ENCODE measurements around the gene PHF21B. TPM values are rescaled to one million over a fixed set of nuclear protein-coding genes. Genes with fewer than 3 reads are reported as not detected.

PHF21B gene
- total RNA-seq, 2 experiments from 2014 or later, result not detected

DNA sequence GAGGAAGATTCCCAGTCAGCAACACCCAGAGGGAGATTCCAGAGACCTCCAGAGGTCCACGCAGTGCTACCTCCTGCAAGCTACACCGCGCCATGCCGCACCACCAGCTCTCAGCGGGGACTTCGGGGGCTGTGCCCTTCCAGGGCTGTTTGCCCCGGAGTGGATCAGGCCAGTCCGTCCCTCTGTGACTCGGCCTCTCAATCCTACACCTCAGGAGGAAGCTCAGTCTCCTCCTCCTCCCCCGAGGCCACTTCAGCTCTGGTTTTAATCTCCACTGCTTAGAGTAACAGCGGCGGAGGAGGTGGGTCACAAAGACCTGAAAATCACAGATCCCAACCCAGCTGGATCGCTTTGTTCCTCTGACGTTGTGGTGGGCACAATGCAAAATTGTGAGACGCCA, 68.6 kb downstream of the PHF21B start:
- ATAC-seq (ENCODE audit: low read depth) (no peak), DNase-seq (no peak)
- no peaks in the 10 kb centered on the region for H3K4me1 Mint-ChIP-seq
- H3K27me3 Mint-ChIP-seq, result peaks cover 2% of the 10 kb centered on the region
- H3K36me3 Mint-ChIP-seq, result no peaks in the 10 kb centered on the region
- POLR2A ChIA-PET, result no interaction called here
- H3K27ac Mint-ChIP-seq, result no peak overlapping the region
- H3K4me3 Mint-ChIP-seq, result no peak overlapping the region
- no peaks in the 10 kb centered on the region for H3K9me3 Mint-ChIP-seq

GRCh38 chr22:44940130-44940529, 69.7 kb downstream of the PHF21B start:
- Mint-ChIP-seq H3K36me3 (no peaks in the 10 kb centered on the region), H3K4me3 (no peak overlapping the region), H3K27ac (no peak overlapping the region), H3K4me1 (no peaks in the 10 kb centered on the region), H3K27me3 (peaks cover 2% of the 10 kb centered on the region), H3K9me3 (no peaks in the 10 kb centered on the region)
- no peak for ATAC-seq (ENCODE audit: low read depth)
- no peak for DNase-seq
- POLR2A ChIA-PET, result no interaction called here

DNA sequence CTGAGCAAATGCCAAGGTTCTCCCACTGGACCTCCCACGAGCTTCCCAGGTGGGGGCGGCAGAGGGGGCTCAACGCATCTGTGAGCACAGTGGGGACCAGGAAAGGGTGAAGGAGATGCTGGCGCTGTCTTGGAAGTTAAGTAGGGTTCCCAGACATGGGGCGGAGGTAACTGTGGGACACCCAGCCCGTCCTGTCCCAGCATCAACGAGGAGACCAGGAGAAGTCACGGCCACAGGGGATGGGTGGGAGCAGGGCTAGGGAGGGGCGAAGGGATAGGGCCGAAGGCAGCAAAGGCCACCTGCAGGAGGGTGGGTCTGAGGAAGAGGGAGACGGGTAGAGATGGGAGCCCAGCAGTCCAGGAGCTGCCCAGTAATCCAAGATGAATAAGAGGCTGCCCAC, 70.4 kb downstream of the PHF21B start:
- ATAC-seq (ENCODE audit: low read depth) (no peak), DNase-seq (no peak)

DNA sequence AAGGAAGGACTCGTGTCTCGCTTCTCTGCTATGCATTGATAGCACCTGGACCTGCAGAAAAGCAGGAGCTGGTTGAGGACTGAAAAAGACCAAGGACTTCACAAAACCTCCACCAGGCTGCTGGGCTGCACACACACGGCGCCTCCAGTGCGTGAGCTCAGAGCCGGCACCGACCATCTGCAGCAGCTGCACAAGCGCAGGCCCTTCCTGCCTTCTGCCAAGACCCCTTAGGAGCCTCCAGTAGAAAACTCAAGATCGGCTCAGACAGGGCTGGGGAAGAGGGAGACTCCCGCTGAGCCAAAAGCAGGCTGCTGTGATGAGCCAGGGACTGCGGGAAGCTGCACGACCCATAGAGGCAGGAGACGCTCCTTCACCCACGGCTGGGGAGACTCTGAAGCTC, 70.9 kb downstream of the PHF21B start:
- no peak overlapping the region for H3K27ac Mint-ChIP-seq
- DNase-seq (no peak), ATAC-seq (ENCODE audit: low read depth) (no peak)
- POLR2A ChIA-PET, result no interaction called here
- no peak overlapping the region for H3K4me3 Mint-ChIP-seq
- H3K36me3 Mint-ChIP-seq, result no peaks in the 10 kb centered on the region
- no peaks in the 10 kb centered on the region for H3K4me1 Mint-ChIP-seq
- peaks cover 2% of the 10 kb centered on the region for H3K27me3 Mint-ChIP-seq
- no peaks in the 10 kb centered on the region for H3K9me3 Mint-ChIP-seq

More for the DNA sequence above, 70.4 kb downstream of the PHF21B start:
- Mint-ChIP-seq H3K27ac (no peak overlapping the region), H3K27me3 (peaks cover 2% of the 10 kb centered on the region), H3K36me3 (no peaks in the 10 kb centered on the region), H3K4me1 (no peaks in the 10 kb centered on the region), H3K9me3 (no peaks in the 10 kb centered on the region), H3K4me3 (no peak overlapping the region)
- POLR2A ChIA-PET, result no interaction called here

DNA sequence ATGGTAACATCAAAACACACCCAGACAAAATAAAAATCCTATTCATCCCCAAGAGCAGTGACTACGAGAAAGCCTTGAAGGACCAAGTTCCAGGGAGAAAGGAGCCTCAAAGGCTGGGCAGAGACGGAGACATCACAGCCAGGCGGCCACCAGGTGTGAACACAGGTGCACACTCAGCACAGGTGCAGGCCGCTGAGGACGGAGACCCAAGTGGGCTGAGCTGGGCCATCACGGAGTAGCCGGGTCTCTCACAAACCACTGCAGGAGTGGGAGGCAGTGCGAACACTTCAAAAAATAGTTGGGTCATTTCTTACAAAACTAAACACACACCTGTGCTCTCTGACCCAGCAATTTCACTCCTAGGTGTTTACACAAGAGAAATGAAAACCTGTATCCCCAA, 72.6 kb downstream of the PHF21B start:
- DNase-seq (no peak), ATAC-seq (ENCODE audit: low read depth) (no peak)
- no peaks in the 10 kb centered on the region for H3K9me3 Mint-ChIP-seq
- H3K4me1 Mint-ChIP-seq, result peaks cover 3% of the 10 kb centered on the region
- H3K27me3 Mint-ChIP-seq, result peaks cover 2% of the 10 kb centered on the region
- no peak overlapping the region for H3K4me3 Mint-ChIP-seq
- H3K27ac Mint-ChIP-seq, result no peak overlapping the region
- no peaks in the 10 kb centered on the region for H3K36me3 Mint-ChIP-seq
- POLR2A ChIA-PET, result no interaction called here

- no peak overlapping the region for H3K27ac Mint-ChIP-seq
- POLR2A ChIA-PET, result no interaction called here
- H3K36me3 Mint-ChIP-seq, result no peaks in the 10 kb centered on the region
- DNase-seq, result no peak
- ATAC-seq (ENCODE audit: low read depth), result no peak
- no peak overlapping the region for H3K4me3 Mint-ChIP-seq
- H3K27me3 Mint-ChIP-seq, result peaks cover 2% of the 10 kb centered on the region
- H3K9me3 Mint-ChIP-seq, result no peaks in the 10 kb centered on the region
- H3K4me1 Mint-ChIP-seq, result peaks cover 3% of the 10 kb centered on the region
Measured at GRCh38 chr22:44936201-44936600, 73.6 kb downstream of the PHF21B start.

GRCh38 chr22:44935724-44936123, 74.1 kb downstream of the PHF21B start:
- Mint-ChIP-seq H3K4me1 (peaks cover 3% of the 10 kb centered on the region), H3K27me3 (peaks cover 2% of the 10 kb centered on the region), H3K27ac (no peak overlapping the region), H3K9me3 (no peaks in the 10 kb centered on the region), H3K36me3 (no peaks in the 10 kb centered on the region), H3K4me3 (no peak overlapping the region)
- DNase-seq, result no peak
- POLR2A ChIA-PET, result no interaction called here
- no peak for ATAC-seq (ENCODE audit: low read depth)

DNA sequence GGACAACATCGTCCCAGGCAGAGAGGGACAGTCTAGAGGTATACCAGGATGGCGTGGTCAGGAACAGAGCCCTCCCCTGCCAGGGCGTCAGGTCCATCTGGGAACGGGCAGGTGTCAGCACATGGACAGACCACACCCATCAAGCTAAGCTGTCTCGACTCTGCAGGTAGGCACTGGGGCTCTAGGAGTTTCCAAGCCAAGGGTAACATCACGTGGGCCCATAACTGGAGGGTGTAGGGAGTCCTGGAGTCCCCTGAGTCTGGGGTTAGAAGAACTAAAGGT, 75.4 kb downstream of the PHF21B start:
- H3K27me3 Mint-ChIP-seq, result no peaks in the 10 kb centered on the region
- POLR2A ChIA-PET, result no interaction called here
- no peak overlapping the region for H3K27ac Mint-ChIP-seq
- no peak overlapping the region for H3K4me3 Mint-ChIP-seq
- H3K36me3 Mint-ChIP-seq, result no peaks in the 10 kb centered on the region
- peaks cover 3% of the 10 kb centered on the region for H3K4me1 Mint-ChIP-seq
- ATAC-seq (ENCODE audit: low read depth) (no peak), DNase-seq (no peak)
- H3K9me3 Mint-ChIP-seq, result no peaks in the 10 kb centered on the region

DNA sequence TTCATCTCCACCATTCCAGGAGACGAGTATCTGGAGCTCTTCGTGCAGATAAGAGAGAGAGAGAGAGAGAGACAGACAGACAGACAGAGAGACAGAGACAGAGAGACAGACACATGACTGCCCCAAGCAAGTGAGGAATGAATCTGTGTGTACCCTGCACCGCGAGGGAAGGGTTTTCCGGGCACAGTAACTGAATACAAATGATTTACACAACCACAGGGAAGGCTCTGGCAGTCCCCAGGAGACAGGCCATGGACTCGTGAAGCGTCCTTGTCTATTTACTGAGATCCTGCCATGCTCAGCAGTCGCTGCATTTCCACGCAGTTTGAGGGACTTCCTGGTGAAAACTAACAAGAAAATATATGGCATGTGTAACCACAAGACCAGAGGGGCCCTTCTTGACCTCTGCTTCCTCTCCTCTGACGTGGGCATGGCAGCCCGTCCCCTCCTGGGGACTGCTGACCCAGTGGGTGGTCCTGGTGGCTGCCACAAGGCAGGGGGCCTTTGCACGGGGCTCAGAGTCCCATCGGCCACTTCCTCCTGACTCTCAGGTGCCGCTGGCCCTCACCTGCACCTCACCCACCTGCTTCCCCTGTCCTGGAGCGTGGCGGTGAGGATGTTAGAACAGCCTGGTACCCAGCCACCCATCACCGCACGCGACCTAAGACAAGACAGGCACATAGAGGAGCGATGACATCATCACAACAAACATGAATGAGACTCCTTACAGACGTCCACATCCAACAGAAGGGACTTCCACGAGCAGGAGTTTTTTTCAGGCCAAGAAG, 75.9 kb downstream of the PHF21B start:
- POLR2A ChIA-PET, result no interaction called here
- DNase-seq, result no peak
- Mint-ChIP-seq H3K36me3 (no peaks in the 10 kb centered on the region), H3K4me1 (peaks cover 3% of the 10 kb centered on the region), H3K4me3 (no peak overlapping the region), H3K27me3 (no peaks in the 10 kb centered on the region), H3K9me3 (no peaks in the 10 kb centered on the region), H3K27ac (no peak overlapping the region)
- ATAC-seq (ENCODE audit: low read depth), result no peak

DNA sequence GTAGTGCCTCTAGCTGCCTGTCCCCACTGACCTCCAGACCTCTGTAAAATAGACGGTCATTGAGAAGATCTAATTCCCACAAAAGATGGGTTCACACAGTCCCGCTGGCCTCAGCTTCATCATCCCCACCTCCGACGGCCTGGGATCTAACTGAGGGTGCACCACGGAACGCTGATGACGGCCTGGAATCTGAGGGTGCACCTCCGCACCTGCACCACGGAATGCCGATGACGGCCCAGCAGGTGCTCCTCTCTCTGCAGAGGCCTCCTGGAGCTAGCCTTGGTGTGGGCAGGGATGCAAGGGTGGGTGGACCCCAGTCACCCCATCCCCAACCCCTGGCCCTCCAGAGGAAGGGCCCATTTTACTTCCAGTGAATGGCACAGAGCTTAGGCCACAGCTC, 77.3 kb downstream of the PHF21B start:
- H3K4me1 Mint-ChIP-seq, result peaks cover 3% of the 10 kb centered on the region
- no peaks in the 10 kb centered on the region for H3K36me3 Mint-ChIP-seq
- H3K9me3 Mint-ChIP-seq, result no peaks in the 10 kb centered on the region
- no peak overlapping the region for H3K4me3 Mint-ChIP-seq
- POLR2A ChIA-PET, result no interaction called here
- no peak overlapping the region for H3K27ac Mint-ChIP-seq
- no peak for ATAC-seq (ENCODE audit: low read depth)
- no peak for DNase-seq
- no peaks in the 10 kb centered on the region for H3K27me3 Mint-ChIP-seq

GRCh38 chr22:44931766-44932165, 78.0 kb downstream of the PHF21B start:
- DNase-seq (no peak), ATAC-seq (ENCODE audit: low read depth) (no peak)
- Mint-ChIP-seq H3K9me3 (no peaks in the 10 kb centered on the region), H3K27me3 (no peaks in the 10 kb centered on the region), H3K36me3 (no peaks in the 10 kb centered on the region), H3K27ac (no peak overlapping the region), H3K4me1 (peaks cover 3% of the 10 kb centered on the region), H3K4me3 (no peak overlapping the region)
- POLR2A ChIA-PET, result no interaction called here

DNA sequence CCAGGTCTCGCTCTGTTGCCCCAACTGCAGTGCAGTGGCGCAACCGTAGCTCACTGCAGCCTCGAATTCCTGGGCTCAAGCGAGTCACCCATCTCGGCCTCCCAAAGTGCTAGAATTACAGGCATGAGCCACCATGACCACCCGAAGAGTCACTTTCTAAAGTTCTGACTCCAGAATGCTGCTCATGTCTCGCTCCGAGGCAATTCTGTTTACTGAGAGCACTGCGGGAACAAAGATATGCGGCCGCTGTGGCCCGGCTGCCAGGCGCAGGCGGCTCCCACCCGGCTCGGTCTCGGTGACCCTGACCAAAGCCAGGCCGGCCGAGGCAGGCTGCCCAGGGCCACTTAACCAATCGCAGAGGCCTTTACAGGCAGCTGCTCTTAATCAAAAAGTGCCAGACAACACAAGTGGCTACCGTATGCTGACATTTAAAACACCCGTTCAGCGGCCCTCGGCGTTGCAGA, 78.7 kb downstream of the PHF21B start:
- ATAC-seq (ENCODE audit: low read depth) (no peak), DNase-seq (no peak)
- Mint-ChIP-seq H3K36me3 (no peaks in the 10 kb centered on the region), H3K27me3 (no peaks in the 10 kb centered on the region), H3K4me3 (no peak overlapping the region), H3K4me1 (peaks cover 3% of the 10 kb centered on the region), H3K9me3 (no peaks in the 10 kb centered on the region), H3K27ac (no peak overlapping the region)
- POLR2A ChIA-PET, result no interaction called here

- Mint-ChIP-seq H3K36me3 (no peaks in the 10 kb centered on the region), H3K4me1 (peaks cover 3% of the 10 kb centered on the region), H3K9me3 (no peaks in the 10 kb centered on the region), H3K4me3 (no peak overlapping the region), H3K27me3 (no peaks in the 10 kb centered on the region), H3K27ac (no peak overlapping the region)
- DNase-seq (no peak), ATAC-seq (ENCODE audit: low read depth) (no peak)
- POLR2A ChIA-PET, result no interaction called here
Measured at GRCh38 chr22:44930711-44931035, 79.1 kb downstream of the PHF21B start.

DNA sequence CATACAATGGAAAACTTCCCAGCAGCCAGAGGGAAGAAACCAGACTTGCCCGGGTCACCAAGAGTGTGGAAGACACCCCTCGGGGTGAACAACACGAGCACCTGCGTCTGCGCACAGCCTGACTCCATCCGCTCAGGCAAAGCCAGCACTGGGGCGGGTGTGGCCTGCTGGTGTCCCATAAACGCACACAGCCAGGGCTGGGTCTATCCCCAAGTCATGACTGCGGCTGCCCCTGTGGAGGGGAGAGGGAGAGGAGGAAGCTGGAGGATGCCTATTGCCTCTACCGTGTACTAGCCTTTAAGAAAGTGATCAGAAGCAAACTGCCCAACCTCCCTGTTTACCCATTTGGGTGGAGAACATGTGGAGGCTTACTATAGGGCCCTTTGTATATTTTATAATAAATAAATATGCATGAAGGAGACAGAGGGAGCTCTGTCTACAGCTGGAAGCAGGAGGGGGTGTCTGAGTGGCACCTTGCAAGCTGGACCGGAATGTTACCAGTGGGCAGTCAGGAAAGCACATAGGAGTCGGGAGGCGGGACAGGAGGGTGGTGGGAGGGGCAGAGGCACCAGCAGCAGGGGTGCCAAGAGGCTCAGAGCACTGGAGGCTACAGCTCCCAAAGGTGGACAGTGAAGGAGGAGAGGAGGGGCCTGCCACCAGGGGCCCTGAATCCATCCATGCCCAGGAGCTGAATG, 79.6 kb downstream of the PHF21B start:
- Mint-ChIP-seq H3K27me3 (no peaks in the 10 kb centered on the region), H3K36me3 (no peaks in the 10 kb centered on the region), H3K27ac (no peak overlapping the region), H3K4me1 (peaks cover 3% of the 10 kb centered on the region), H3K9me3 (no peaks in the 10 kb centered on the region), H3K4me3 (no peak overlapping the region)
- ATAC-seq (ENCODE audit: low read depth) (no peak), DNase-seq (no peak)
- POLR2A ChIA-PET, result no interaction called here

Measured in activated naive CD8-positive, alpha-beta T cell treated with anti-CD3 and anti-CD28 coated beads, Interleukin-2, amount 10 ng/mL, durations not matched to agents 7 days and 5 days (primary cell).